Mesendoderm (in vitro differentiated cells): ENCODE measurements around the gene CMIP.

Source experiments
- DNase-seq: peaks from one replicate; pipeline ENCODE4 v3.0.0; 2013
- H2AK5ac ChIP-seq: 2 replicates; pipeline ENCODE4 v1.6.1; 2013; ENCODE audit warnings: low read length, inconsistent platforms
- H2BK120ac ChIP-seq: 2 replicates; pipeline ENCODE4 v1.6.1; 2013; ENCODE audit warnings: low read depth, mild to moderate bottlenecking, low read length, moderate library complexity, mixed read lengths
- H2BK15ac ChIP-seq: replicated peaks from 2 replicates; pipeline ENCODE4 v1.6.1; 2013; ENCODE audit warnings: low read depth, mild to moderate bottlenecking, moderate library complexity
- H2BK5ac ChIP-seq: 2 replicates; pipeline ENCODE4 v1.6.1; 2013; ENCODE audit warnings: low read length, inconsistent platforms
- H3K18ac ChIP-seq: 2 replicates; pipeline ENCODE4 v1.6.1; 2013; ENCODE audit warnings: mild to moderate bottlenecking, low read length, mixed read lengths
- H3K23ac ChIP-seq: one replicate; pipeline ENCODE4 v1.6.1; 2013; ENCODE audit warnings: low read length
- H3K27ac ChIP-seq: 2 replicates; pipeline ENCODE4 v1.5.1; 2013; ENCODE audit warnings: low read depth, mild to moderate bottlenecking, inconsistent platforms, low read length, moderate library complexity
- H3K27me3 ChIP-seq: 2 replicates; pipeline ENCODE4 v1.6.1; 2013; ENCODE audit warnings: low read length, control low read depth, mild to moderate bottlenecking, inconsistent platforms; ENCODE audit not compliant: insufficient read depth, poor library complexity
- H3K36me3 ChIP-seq: 2 replicates; pipeline ENCODE4 v1.6.1; 2013; ENCODE audit warnings: low read length, inconsistent platforms; ENCODE audit not compliant: control insufficient read depth, insufficient read depth
- H3K4ac ChIP-seq: one replicate; pipeline ENCODE4 v1.6.1; 2013; ENCODE audit warnings: low read depth, mild to moderate bottlenecking, low read length, moderate library complexity
- H3K4me1 ChIP-seq: 2 replicates; pipeline ENCODE4 v1.6.1; 2013; ENCODE audit warnings: low read depth, low read length, inconsistent platforms; ENCODE audit not compliant: control insufficient read depth
- H3K4me2 ChIP-seq: 2 replicates; pipeline ENCODE4 v1.6.1; 2013; ENCODE audit warnings: low read length
- H3K4me3 ChIP-seq: 2 replicates; pipeline ENCODE4 v1.5.1; 2013; ENCODE audit warnings: mild to moderate bottlenecking, low read length
- H3K56ac ChIP-seq: one replicate; pipeline ENCODE4 v1.6.1; 2013; ENCODE audit warnings: low read length
- H3K79me1 ChIP-seq: 2 replicates; pipeline ENCODE4 v1.6.1; 2013; ENCODE audit warnings: low read length, inconsistent platforms
- H3K79me2 ChIP-seq: 2 replicates; pipeline ENCODE4 v1.6.1; 2013; ENCODE audit warnings: mild to moderate bottlenecking, low read length; ENCODE audit not compliant: control insufficient read depth, insufficient read depth
- H3K9ac ChIP-seq: 2 replicates; pipeline ENCODE4 v1.6.1; 2013; ENCODE audit warnings: low read length, inconsistent platforms
- H4K5ac ChIP-seq: one replicate; pipeline ENCODE4 v1.6.1; 2013; ENCODE audit warnings: low read length
- H4K8ac ChIP-seq: one replicate; pipeline ENCODE4 v1.6.1; 2013; ENCODE audit warnings: low read depth, mild to moderate bottlenecking, control low read depth, low read length, moderate library complexity
- WGBS: extraction: QIAGEN DNeasy Blood & Tissue Kit; methylation state at CpG from one replicate; pipeline ENCODE4 v1.1.7; 2013; ENCODE audit warnings: low lambda C conversion rate, missing lambda C conversion rate; ENCODE audit not compliant: insufficient coverage; ENCODE audit errors: extremely low coverage; 5-methylcytosine and 5-hydroxymethylcytosine counted together

The CMIP gene

DNA sequence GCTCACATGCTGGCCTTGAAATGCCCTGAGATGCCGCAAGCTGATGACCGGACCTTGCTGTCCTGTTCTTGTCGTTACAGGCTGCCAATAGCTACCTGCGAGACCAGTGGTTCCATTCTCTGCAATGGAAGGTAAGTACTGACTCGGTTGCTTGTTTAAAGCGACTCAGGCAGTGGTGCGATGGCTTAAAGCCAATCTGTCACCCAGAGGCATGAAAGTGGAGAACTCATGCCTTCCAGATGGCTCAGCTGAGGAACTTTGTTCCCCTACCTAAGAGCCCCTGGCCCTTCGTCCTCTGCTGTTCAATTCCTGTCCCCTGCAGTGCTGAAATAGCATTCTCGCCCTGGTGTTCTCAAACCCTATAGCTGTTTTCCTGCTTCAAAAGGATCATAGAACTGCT is 176.2 kb downstream of the CMIP start:
- H3K27me3 ChIP-seq = no peaks in the 10 kb centered on the region
- peaks cover 6% of the 10 kb centered on the region for H3K79me1 ChIP-seq
- no peaks in the 10 kb centered on the region for H3K36me3 ChIP-seq
- H4K8ac ChIP-seq = no peak overlapping the region
- H3K4me3 ChIP-seq = no peak overlapping the region
- no peak overlapping the region for H2BK5ac ChIP-seq
- no peak overlapping the region for H3K9ac ChIP-seq
- no peak overlapping the region for H3K4ac ChIP-seq
- no peak overlapping the region for H3K27ac ChIP-seq
- peaks cover 2% of the 10 kb centered on the region for H3K79me2 ChIP-seq
- H3K18ac ChIP-seq = no peak overlapping the region
- no peaks in the 10 kb centered on the region for H3K4me1 ChIP-seq
- no peak overlapping the region for H3K23ac ChIP-seq
- H3K56ac ChIP-seq = no peak overlapping the region
- H4K5ac ChIP-seq = no peak overlapping the region
- DNase-seq = no peak
- H3K4me2 ChIP-seq = no peak overlapping the region
- no peak overlapping the region for H2BK120ac ChIP-seq
- no peak overlapping the region for H2BK15ac ChIP-seq
- WGBS = no CpG with 5 or more reads among the region's 9 CpGs
- no peak overlapping the region for H2AK5ac ChIP-seq

- H3K9ac ChIP-seq = no peak overlapping the region
- H3K18ac ChIP-seq = no peak overlapping the region
- WGBS = no CpG with 5 or more reads among the region's 8 CpGs
- no peaks in the 10 kb centered on the region for H3K27me3 ChIP-seq
- H3K4me3 ChIP-seq = no peak overlapping the region
- H2AK5ac ChIP-seq = no peak overlapping the region
- no peak overlapping the region for H2BK120ac ChIP-seq
- no peak overlapping the region for H3K56ac ChIP-seq
- no peak overlapping the region for H3K23ac ChIP-seq
- no peaks in the 10 kb centered on the region for H3K36me3 ChIP-seq
- H4K8ac ChIP-seq = no peak overlapping the region
- no peak overlapping the region for H3K27ac ChIP-seq
- H3K4me1 ChIP-seq = no peaks in the 10 kb centered on the region
- no peak overlapping the region for H3K4me2 ChIP-seq
- no peak overlapping the region for H4K5ac ChIP-seq
- H3K79me1 ChIP-seq = peaks cover 12% of the 10 kb centered on the region
- no peak for DNase-seq
- no peak overlapping the region for H3K4ac ChIP-seq
- peaks cover 2% of the 10 kb centered on the region for H3K79me2 ChIP-seq
- no peak overlapping the region for H2BK15ac ChIP-seq
- H2BK5ac ChIP-seq = no peak overlapping the region
These were observed 176.9 kb downstream of the CMIP start for GRCh38 chr16:81621496-81621895.

DNA sequence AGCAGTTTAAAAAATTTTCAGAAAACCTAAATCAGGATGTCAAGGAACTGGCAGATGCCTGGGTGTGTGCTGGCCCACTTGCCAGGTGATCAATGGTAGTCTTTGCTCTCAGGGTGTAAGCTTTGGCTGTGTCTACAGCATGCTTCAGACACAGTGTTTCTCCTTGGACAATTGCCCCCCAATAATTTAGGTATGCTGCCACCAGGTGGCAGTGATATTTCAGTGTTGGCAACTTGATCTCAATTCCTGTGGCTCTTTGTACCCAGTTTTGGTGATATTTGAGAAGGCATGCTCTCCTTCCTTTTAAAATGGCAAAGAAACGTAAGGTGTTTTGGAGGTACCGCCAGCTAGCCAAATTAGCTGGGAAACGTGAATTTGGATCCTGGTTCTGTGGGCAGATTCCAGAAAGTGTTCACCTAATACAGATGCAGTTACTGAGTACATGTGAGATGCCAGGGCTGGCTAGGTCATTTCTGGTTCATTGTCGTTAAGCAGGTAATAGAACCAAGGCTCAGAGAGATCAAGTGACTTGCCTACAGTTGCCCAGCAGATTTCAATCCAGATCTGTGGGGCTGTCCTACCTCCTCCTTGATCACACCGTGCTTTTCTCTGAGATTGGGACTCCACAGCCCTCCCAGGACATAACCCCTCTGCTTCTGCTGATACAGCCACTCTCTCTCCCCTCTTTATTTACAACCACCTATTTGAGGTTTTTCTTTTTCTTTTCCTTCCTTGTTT is 178.9 kb downstream of the CMIP start:
- no peak overlapping the region for H4K8ac ChIP-seq
- H4K5ac ChIP-seq = no peak overlapping the region
- H3K4ac ChIP-seq = no peak overlapping the region
- H2BK5ac ChIP-seq = no peak overlapping the region
- WGBS = no CpG with 5 or more reads among the region's 5 CpGs
- no peak overlapping the region for H2BK15ac ChIP-seq
- no peak overlapping the region for H3K4me3 ChIP-seq
- H3K4me2 ChIP-seq = no peak overlapping the region
- DNase-seq = peak; percentile 61
- H3K4me1 ChIP-seq = no peaks in the 10 kb centered on the region
- no peak overlapping the region for H3K56ac ChIP-seq
- no peak overlapping the region for H3K23ac ChIP-seq
- H2AK5ac ChIP-seq = no peak overlapping the region
- H3K27ac ChIP-seq = no peak overlapping the region
- peaks cover 8% of the 10 kb centered on the region for H3K79me1 ChIP-seq
- H3K36me3 ChIP-seq = no peaks in the 10 kb centered on the region
- H3K18ac ChIP-seq = no peak overlapping the region
- H3K9ac ChIP-seq = no peak overlapping the region
- no peak overlapping the region for H2BK120ac ChIP-seq
- no peaks in the 10 kb centered on the region for H3K27me3 ChIP-seq
- H3K79me2 ChIP-seq = no peaks in the 10 kb centered on the region

GRCh38 chr16:81624403-81624759 is 179.8 kb downstream of the CMIP start:
- no peak overlapping the region for H3K4me2 ChIP-seq
- no CpG with 5 or more reads among the region's 6 CpGs for WGBS
- H3K4ac ChIP-seq = no peak overlapping the region
- no peaks in the 10 kb centered on the region for H3K4me1 ChIP-seq
- no peak overlapping the region for H4K5ac ChIP-seq
- no peak overlapping the region for H3K18ac ChIP-seq
- H3K27me3 ChIP-seq = no peaks in the 10 kb centered on the region
- no peak for DNase-seq
- H3K79me1 ChIP-seq = peaks cover 8% of the 10 kb centered on the region
- H2BK120ac ChIP-seq = no peak overlapping the region
- no peak overlapping the region for H2BK15ac ChIP-seq
- H4K8ac ChIP-seq = no peak overlapping the region
- no peaks in the 10 kb centered on the region for H3K36me3 ChIP-seq
- no peak overlapping the region for H2BK5ac ChIP-seq
- no peaks in the 10 kb centered on the region for H3K79me2 ChIP-seq
- H3K4me3 ChIP-seq = no peak overlapping the region
- H3K27ac ChIP-seq = no peak overlapping the region
- no peak overlapping the region for H2AK5ac ChIP-seq
- no peak overlapping the region for H3K9ac ChIP-seq
- no peak overlapping the region for H3K23ac ChIP-seq
- no peak overlapping the region for H3K56ac ChIP-seq

DNA sequence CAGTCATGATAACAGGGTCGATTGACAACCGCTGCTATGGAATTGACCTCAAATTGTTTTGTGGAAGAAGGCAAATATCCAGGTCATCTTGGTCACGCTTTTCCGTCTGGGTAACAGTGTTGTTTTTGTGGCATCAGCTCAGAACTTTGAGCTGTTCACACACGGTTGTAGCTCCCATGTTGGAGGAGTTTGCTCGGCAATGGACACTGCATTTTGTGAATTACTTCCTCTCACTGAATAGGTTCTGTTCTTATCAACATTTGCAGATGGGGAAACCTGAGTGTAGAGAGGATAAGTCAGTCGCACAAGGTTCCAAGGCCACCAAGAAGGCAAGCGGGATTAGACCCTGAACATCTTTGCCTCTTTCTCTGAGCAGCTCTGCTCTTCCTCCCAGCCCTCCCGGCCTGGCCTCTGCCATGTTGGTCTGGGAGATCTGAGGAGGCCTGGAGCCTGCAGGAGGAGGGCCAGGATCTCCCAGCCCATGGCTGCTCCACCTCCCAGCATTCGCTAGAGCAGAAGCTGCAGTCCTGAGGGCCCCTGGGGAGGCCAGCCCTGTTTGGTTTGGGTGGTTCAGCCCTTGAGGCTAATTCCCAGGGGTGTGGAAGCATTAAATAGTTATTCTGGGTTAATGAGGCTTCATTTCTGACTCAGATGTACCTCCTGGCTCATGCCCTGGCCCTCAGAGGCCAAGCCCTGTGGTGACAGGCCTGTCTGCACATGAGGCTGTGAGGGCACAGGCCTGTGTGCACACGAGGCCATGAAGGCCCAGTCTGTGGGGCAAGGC is 180.3 kb downstream of the CMIP start:
- Histone ChIP-seq H2AK5ac (no peak overlapping the region), H3K36me3 (no peaks in the 10 kb centered on the region), H4K8ac (no peak overlapping the region), H4K5ac (no peak overlapping the region), H2BK5ac (no peak overlapping the region), H3K18ac (no peak overlapping the region), H3K79me2 (no peaks in the 10 kb centered on the region), H3K9ac (no peak overlapping the region), H3K79me1 (peaks cover 9% of the 10 kb centered on the region), H3K27ac (no peak overlapping the region), H3K56ac (no peak overlapping the region), H3K27me3 (no peaks in the 10 kb centered on the region), H3K4me1 (no peaks in the 10 kb centered on the region), H3K23ac (no peak overlapping the region), H3K4me2 (no peak overlapping the region), H2BK15ac (no peak overlapping the region), H3K4ac (no peak overlapping the region), H3K4me3 (no peak overlapping the region), H2BK120ac (no peak overlapping the region)
- no CpG with 5 or more reads among the region's 11 CpGs for WGBS
- DNase-seq = no peak
